ENCODE measurements around the gene ME3.

- TF ChIP-seq CTCF (conservative IDR thresholded peaks at IDR 0.05; ENCODE audit: low read length) (no peak), EZH2phosphoT487 (IDR thresholded peaks at IDR 0.05; ENCODE audit: borderline replicate concordance, low read depth, low read length) (no peak)
These were observed 94.5 kb downstream of the ME3 start for GRCh38 chr11:86577644-86578636.
